Astrocyte (in vitro differentiated cells and primary cell): ENCODE measurements around the gene PCP2. TPM values are rescaled to one million over a fixed set of nuclear protein-coding genes. Genes with fewer than 3 reads are reported as not detected.

Experiments used
- DNase-seq: peaks from one replicate; pipeline ENCODE4 v3.0.0-alpha.2; 2010; ENCODE audit warnings: low read depth
- FAIRE-seq: peaks from 2 replicates; lab custom pipeline; 2011; peaks lifted over from hg19 to GRCh38; lab: Jason Lieb, UNC
- H2AFZ ChIP-seq: 2 replicates; pipeline ENCODE4 v1.6.0; 2012; ENCODE audit warnings: low read depth, low read length, inconsistent platforms
- H3K27ac ChIP-seq: 2 replicates; pipeline ENCODE4 v1.5.1; 2011; ENCODE audit warnings: low read depth, low read length, inconsistent platforms
- H3K27me3 ChIP-seq: 2 replicates; pipeline ENCODE4 v1.6.0; 2011; ENCODE audit warnings: low read length, inconsistent platforms; ENCODE audit not compliant: insufficient read depth
- H3K36me3 ChIP-seq: 2 replicates; pipeline ENCODE4 v1.5.1; 2011; ENCODE audit warnings: low read length, inconsistent platforms; ENCODE audit not compliant: insufficient read depth
- H3K4me1 ChIP-seq: 2 replicates; pipeline ENCODE4 v1.5.1; 2011; ENCODE audit warnings: low read length, inconsistent platforms; ENCODE audit not compliant: insufficient read depth
- H3K4me2 ChIP-seq: 2 replicates; pipeline ENCODE4 v1.6.0; 2012; ENCODE audit warnings: low read length, inconsistent platforms
- H3K4me3 ChIP-seq: 2 replicates; pipeline ENCODE4 v1.5.1; 2011; ENCODE audit warnings: low read depth, mild to moderate bottlenecking, low read length, inconsistent platforms; ENCODE audit not compliant: insufficient read depth
- H3K79me2 ChIP-seq: 2 replicates; pipeline ENCODE4 v1.6.0; 2012; ENCODE audit warnings: mild to moderate bottlenecking, low read length, inconsistent platforms; ENCODE audit not compliant: insufficient read depth
- H3K9ac ChIP-seq: 2 replicates; pipeline ENCODE4 v1.6.0; 2012; ENCODE audit warnings: mild to moderate bottlenecking, low read length, inconsistent platforms
- H3K9me3 ChIP-seq: 2 replicates; pipeline ENCODE4 v1.5.1; 2012; ENCODE audit warnings: low read depth, mild to moderate bottlenecking, low read length, inconsistent platforms; ENCODE audit not compliant: insufficient read depth
- H4K20me1 ChIP-seq: 2 replicates; pipeline ENCODE4 v1.6.0; 2012; ENCODE audit warnings: low read length, inconsistent platforms; ENCODE audit not compliant: insufficient read depth
- H3K27ac Mint-ChIP-seq: one replicate; pipeline ENCODE4 v1.8.0; 2021; ENCODE audit warnings: mild to moderate bottlenecking, mixed read lengths; ENCODE audit not compliant: unreplicated experiment
- H3K27me3 Mint-ChIP-seq: one replicate; pipeline ENCODE4 v1.8.0; 2021; ENCODE audit warnings: low read depth, mixed read lengths; ENCODE audit not compliant: unreplicated experiment
- H3K36me3 Mint-ChIP-seq: one replicate; pipeline ENCODE4 v1.8.0; 2021; ENCODE audit warnings: low read depth, mixed read lengths; ENCODE audit not compliant: unreplicated experiment
- H3K4me1 Mint-ChIP-seq: one replicate; pipeline ENCODE4 v1.8.0; 2021; ENCODE audit warnings: low read depth, mixed read lengths; ENCODE audit not compliant: unreplicated experiment
- H3K4me3 Mint-ChIP-seq: one replicate; pipeline ENCODE4 v1.8.0; 2021; ENCODE audit warnings: mild to moderate bottlenecking, moderate library complexity, mixed read lengths; ENCODE audit not compliant: unreplicated experiment
- H3K9me3 Mint-ChIP-seq: one replicate; pipeline ENCODE4 v1.8.0; 2021; ENCODE audit warnings: mild to moderate bottlenecking, mixed read lengths; ENCODE audit not compliant: unreplicated experiment
- EZH2 ChIP-seq: IDR thresholded peaks from 2 replicates; pipeline ENCODE4 v1.6.1; 2012; ENCODE audit warnings: mild to moderate bottlenecking, low read length, inconsistent platforms; ENCODE audit not compliant: insufficient read depth
- total RNA-seq: library from RNA; stranded (reverse); gene quantifications from 2 replicates; pipeline ENCODE4 v1.2.1, GENCODE V29; 2021
- TF ChIP-seq, protein P1 (sequence below): IDR thresholded peaks from 2 replicates; pipeline ENCODE4 v1.5.1; 2011; ENCODE audit warnings: low read depth, mild to moderate bottlenecking, inconsistent platforms, low read length, moderate library complexity; ENCODE audit not compliant: insufficient read depth

The PCP2 gene
- total RNA-seq, 1 donor from 2014 or later: not detected

DNA sequence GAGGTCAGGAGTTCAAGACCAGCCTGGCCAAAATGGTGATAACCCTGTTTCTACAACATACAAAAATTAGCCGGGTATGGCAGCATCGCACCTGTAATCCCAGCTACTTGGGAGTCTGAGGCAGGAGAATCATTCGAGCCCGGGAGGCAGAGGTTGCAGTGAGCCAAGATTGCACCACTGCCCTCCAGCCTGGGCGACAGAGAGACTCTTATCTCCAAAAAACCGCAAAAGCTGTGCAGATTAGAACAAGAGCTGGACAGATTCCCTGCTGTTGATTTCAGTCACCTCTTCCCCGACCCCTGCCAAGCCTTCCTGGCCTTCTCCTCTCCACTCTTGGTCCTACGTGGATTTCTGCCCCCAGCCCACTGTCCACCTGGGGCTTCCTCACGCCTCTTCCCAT is 29.6 kb downstream of the PCP2 start:
- Mint-ChIP-seq H3K9me3 (no peaks in the 10 kb centered on the region), H3K27me3 (peaks cover 4% of the 10 kb centered on the region), H3K4me3 (no peak overlapping the region), H3K4me1 (no peaks in the 10 kb centered on the region), H3K27ac (no peak overlapping the region), H3K36me3 (no peaks in the 10 kb centered on the region)
- TF ChIP-seq, protein P1, sequence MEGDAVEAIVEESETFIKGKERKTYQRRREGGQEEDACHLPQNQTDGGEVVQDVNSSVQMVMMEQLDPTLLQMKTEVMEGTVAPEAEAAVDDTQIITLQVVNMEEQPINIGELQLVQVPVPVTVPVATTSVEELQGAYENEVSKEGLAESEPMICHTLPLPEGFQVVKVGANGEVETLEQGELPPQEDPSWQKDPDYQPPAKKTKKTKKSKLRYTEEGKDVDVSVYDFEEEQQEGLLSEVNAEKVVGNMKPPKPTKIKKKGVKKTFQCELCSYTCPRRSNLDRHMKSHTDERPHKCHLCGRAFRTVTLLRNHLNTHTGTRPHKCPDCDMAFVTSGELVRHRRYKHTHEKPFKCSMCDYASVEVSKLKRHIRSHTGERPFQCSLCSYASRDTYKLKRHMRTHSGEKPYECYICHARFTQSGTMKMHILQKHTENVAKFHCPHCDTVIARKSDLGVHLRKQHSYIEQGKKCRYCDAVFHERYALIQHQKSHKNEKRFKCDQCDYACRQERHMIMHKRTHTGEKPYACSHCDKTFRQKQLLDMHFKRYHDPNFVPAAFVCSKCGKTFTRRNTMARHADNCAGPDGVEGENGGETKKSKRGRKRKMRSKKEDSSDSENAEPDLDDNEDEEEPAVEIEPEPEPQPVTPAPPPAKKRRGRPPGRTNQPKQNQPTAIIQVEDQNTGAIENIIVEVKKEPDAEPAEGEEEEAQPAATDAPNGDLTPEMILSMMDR: no peak
- no peak for TF ChIP-seq EZH2
- H3K36me3 ChIP-seq: no peaks in the 10 kb centered on the region
- no peak for DNase-seq
- H3K4me3 ChIP-seq: no peak overlapping the region
- H4K20me1 ChIP-seq: no peaks in the 10 kb centered on the region
- no peaks in the 10 kb centered on the region for H3K79me2 ChIP-seq
- no peak for FAIRE-seq
- no peaks in the 10 kb centered on the region for H3K27me3 ChIP-seq
- no peak overlapping the region for H3K9ac ChIP-seq
- H3K4me1 ChIP-seq: no peaks in the 10 kb centered on the region
- no peaks in the 10 kb centered on the region for H3K9me3 ChIP-seq
- no peak overlapping the region for H2AFZ ChIP-seq
- H3K4me2 ChIP-seq: no peak overlapping the region
- no peak overlapping the region for H3K27ac ChIP-seq

- Mint-ChIP-seq H3K4me1 (no peaks in the 10 kb centered on the region), H3K36me3 (no peaks in the 10 kb centered on the region), H3K27me3 (peaks cover 4% of the 10 kb centered on the region), H3K9me3 (no peaks in the 10 kb centered on the region), H3K4me3 (no peak overlapping the region), H3K27ac (no peak overlapping the region)
- Histone ChIP-seq H3K9ac (no peak overlapping the region), H2AFZ (no peak overlapping the region), H3K79me2 (no peaks in the 10 kb centered on the region), H4K20me1 (no peaks in the 10 kb centered on the region), H3K4me2 (no peak overlapping the region), H3K4me3 (no peak overlapping the region), H3K9me3 (no peaks in the 10 kb centered on the region), H3K4me1 (no peaks in the 10 kb centered on the region), H3K27me3 (no peaks in the 10 kb centered on the region), H3K27ac (no peak overlapping the region), H3K36me3 (no peaks in the 10 kb centered on the region)
- no peak for DNase-seq
- no peak for FAIRE-seq
- TF ChIP-seq EZH2: no peak
- TF ChIP-seq, protein P1: no peak
Measured at GRCh38 chr19:7602935-7603497, 30.5 kb downstream of the PCP2 start.

DNA sequence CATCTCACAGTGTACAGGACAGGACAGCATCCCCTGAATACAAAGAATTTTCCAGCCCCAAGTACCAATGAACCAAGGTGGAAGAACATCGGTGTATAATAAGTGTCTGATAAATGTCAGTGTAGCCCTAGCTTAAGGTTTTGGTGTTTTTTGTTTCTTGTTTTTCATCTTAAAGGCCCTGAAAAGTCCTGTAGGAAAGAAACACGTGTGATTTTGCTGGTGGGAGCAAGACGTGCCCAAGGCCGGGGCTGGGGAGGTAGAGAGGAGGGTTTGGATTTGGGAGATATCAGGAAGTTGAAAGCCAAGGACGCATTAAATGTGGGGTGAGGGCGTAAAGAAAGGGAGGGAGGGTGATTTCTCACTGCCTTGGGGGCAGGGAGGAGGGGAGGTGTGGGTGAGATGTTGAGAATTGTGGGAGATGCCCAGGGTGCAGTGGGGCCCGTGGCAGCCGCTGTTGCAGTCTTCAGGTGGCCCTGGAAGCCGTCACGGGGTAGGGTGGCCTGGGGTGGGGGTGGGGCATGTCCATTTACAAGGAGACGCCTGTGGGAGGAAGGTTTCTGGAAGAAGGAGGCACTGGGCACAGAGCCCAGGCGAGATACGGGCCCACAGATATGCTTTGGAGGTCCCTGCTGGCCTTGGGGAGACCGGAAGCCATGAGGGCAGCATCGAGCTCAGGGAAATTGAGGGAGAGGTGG is 31.1 kb downstream of the PCP2 start:
- H3K36me3 ChIP-seq: no peaks in the 10 kb centered on the region
- Mint-ChIP-seq H3K36me3 (no peaks in the 10 kb centered on the region), H3K27ac (no peak overlapping the region), H3K4me1 (no peaks in the 10 kb centered on the region), H3K4me3 (no peak overlapping the region), H3K27me3 (peaks cover 9% of the 10 kb centered on the region), H3K9me3 (no peaks in the 10 kb centered on the region)
- TF ChIP-seq, protein P1: no peak
- TF ChIP-seq EZH2: no peak
- no peaks in the 10 kb centered on the region for H3K27me3 ChIP-seq
- H2AFZ ChIP-seq: no peak overlapping the region
- DNase-seq (no peak), FAIRE-seq (no peak)
- no peak overlapping the region for H3K4me2 ChIP-seq
- H3K4me3 ChIP-seq: no peak overlapping the region
- H3K9ac ChIP-seq: no peak overlapping the region
- H4K20me1 ChIP-seq: no peaks in the 10 kb centered on the region
- H3K27ac ChIP-seq: no peak overlapping the region
- H3K79me2 ChIP-seq: no peaks in the 10 kb centered on the region
- no peaks in the 10 kb centered on the region for H3K9me3 ChIP-seq
- no peaks in the 10 kb centered on the region for H3K4me1 ChIP-seq
